WTC11 (cell line): ENCODE measurements around the gene OR6J1. TPM values are rescaled to one million over a fixed set of nuclear protein-coding genes. Genes with fewer than 3 reads are reported as not detected.

ENCODE experiments used
- ATAC-seq: fragments of 200-7000 bp; cut with Tn5 transposase; 2 replicates; pipeline ENCODE4 v1.10.0; 2021; ENCODE audit warnings: mild to moderate bottlenecking, moderate library complexity
- CTCF ChIA-PET: fragments of 300-600 bp; sonication (Branson Sonifier 250); formaldehyde crosslinking; loops from one replicate; lab custom pipeline; 2021; ENCODE audit warnings: antibody characterized with exemption; lab: Charles Lee
- POLR2A ChIA-PET: fragments of 350-600 bp; sonication (Branson Sonifier 250); formaldehyde crosslinking; loops from one replicate; lab custom pipeline; 2021; ENCODE audit warnings: antibody characterized with exemption; lab: Charles Lee
- DNase-seq: peaks from one replicate; pipeline ENCODE4 v3.0.0; 2021; ENCODE audit warnings: low spot score
- H3K27ac Mint-ChIP-seq: 2 replicates; pipeline ENCODE4 v1.8.0; 2021; ENCODE audit warnings: mixed read lengths
- H3K27me3 Mint-ChIP-seq: 2 replicates; pipeline ENCODE4 v1.8.0; 2021; ENCODE audit warnings: low read depth, mild to moderate bottlenecking, moderate library complexity, mixed read lengths
- H3K36me3 Mint-ChIP-seq: 2 replicates; pipeline ENCODE4 v1.8.0; 2021; ENCODE audit warnings: mixed read lengths
- H3K4me1 Mint-ChIP-seq: 2 replicates; pipeline ENCODE4 v1.8.0; 2022; ENCODE audit warnings: mixed read lengths
- H3K4me3 Mint-ChIP-seq: 2 replicates; pipeline ENCODE4 v1.8.0; 2021; ENCODE audit warnings: mild to moderate bottlenecking, moderate library complexity, mixed read lengths
- H3K9me3 Mint-ChIP-seq: 2 replicates; pipeline ENCODE4 v1.8.0; 2021; ENCODE audit warnings: mixed read lengths
- AR ChIP-seq: fragments of 250-450 bp; sonication (Bioruptor Pico); IDR thresholded peaks from 2 replicates; pipeline ENCODE4 v1.9.0; 2021; ENCODE audit warnings: mild to moderate bottlenecking
- ARID4B ChIP-seq: sonication (generic); formaldehyde crosslinking; IDR thresholded peaks from 2 replicates; pipeline ENCODE4 v1.8.0; 2023; ENCODE audit warnings: missing genetic modification reagents, mild to moderate bottlenecking, borderline replicate concordance
- E2F5 ChIP-seq: sonication (generic); formaldehyde crosslinking; IDR thresholded peaks from 2 replicates; pipeline ENCODE4 v1.8.1; 2022; ENCODE audit warnings: mild to moderate bottlenecking, moderate library complexity, missing genetic modification reagents
- GABPB1 ChIP-seq: sonication (generic); formaldehyde crosslinking; IDR thresholded peaks from 2 replicates; pipeline ENCODE4 v1.8.1; 2023; ENCODE audit warnings: mild to moderate bottlenecking, missing genetic modification reagents
- HMGXB4 ChIP-seq: sonication (generic); formaldehyde crosslinking; IDR thresholded peaks from 2 replicates; pipeline ENCODE4 v1.8.1; 2023; ENCODE audit warnings: mild to moderate bottlenecking, moderate library complexity, missing genetic modification reagents
- JAZF1 ChIP-seq: fragments of 250-450 bp; sonication (Bioruptor Pico); IDR thresholded peaks from 2 replicates; pipeline ENCODE4 v1.9.0; 2021; ENCODE audit warnings: moderate library complexity, mild to moderate bottlenecking, inconsistent platforms
- MAX ChIP-seq: sonication (generic); formaldehyde crosslinking; IDR thresholded peaks from 2 replicates; pipeline ENCODE4 v1.8.0; 2022; ENCODE audit warnings: mild to moderate bottlenecking, missing genetic modification reagents
- NFE2L1 ChIP-seq: sonication (generic); formaldehyde crosslinking; IDR thresholded peaks from 2 replicates; pipeline ENCODE4 v1.8.1; 2023; ENCODE audit warnings: missing genetic modification reagents
- OVOL2 ChIP-seq: fragments of 250-450 bp; sonication (Bioruptor Pico); IDR thresholded peaks from 2 replicates; pipeline ENCODE4 v1.9.0; 2021; ENCODE audit warnings: mild to moderate bottlenecking, borderline replicate concordance
- PRDM15 ChIP-seq: sonication (generic); formaldehyde crosslinking; IDR thresholded peaks from 2 replicates; pipeline ENCODE4 v1.8.0; 2022; ENCODE audit warnings: missing genetic modification reagents
- PRRX2 ChIP-seq: fragments of 250-450 bp; sonication (Bioruptor Pico); IDR thresholded peaks from 2 replicates; pipeline ENCODE4 v1.8.0; 2021; ENCODE audit warnings: mild to moderate bottlenecking
- TEAD1 ChIP-seq: sonication (generic); formaldehyde crosslinking; IDR thresholded peaks from 2 replicates; pipeline ENCODE4 v1.8.0; 2022; ENCODE audit warnings: mild to moderate bottlenecking, missing genetic modification reagents
- TP53 ChIP-seq: sonication (generic); formaldehyde crosslinking; IDR thresholded peaks from 2 replicates; pipeline ENCODE4 v1.8.1; 2023; ENCODE audit warnings: mild to moderate bottlenecking, missing genetic modification reagents
- ZNF219 ChIP-seq: sonication (generic); formaldehyde crosslinking; IDR thresholded peaks from 2 replicates; pipeline ENCODE4 v1.8.0; 2023; ENCODE audit warnings: missing genetic modification reagents, mild to moderate bottlenecking, borderline replicate concordance
- ZNF232 ChIP-seq: sonication (generic); formaldehyde crosslinking; IDR thresholded peaks from 2 replicates; pipeline ENCODE4 v1.8.0; 2022; ENCODE audit warnings: mild to moderate bottlenecking, missing genetic modification reagents
- total RNA-seq: library from RNA; stranded (reverse); gene quantifications from 3 replicates; pipeline ENCODE4 v1.2.3, GENCODE V29; 2021

Gene OR6J1
- total RNA-seq, 1 experiment from 2014 or later, result not detected

- ATAC-seq, result peak; percentile 65
- peak overlapping the region; percentile 99 for H3K4me3 Mint-ChIP-seq
- no peaks in the 10 kb centered on the region for H3K27me3 Mint-ChIP-seq
- CTCF ChIA-PET, result interaction anchor here (0.7 to 10.2 kb wide), 9 partner anchors 9 to 273 kb away, joined by 3 to 117 read pairs (median 7); partner anchors contain the start of genes DAD1 and OXA1L
- TF ChIP-seq HMGXB4 (CRISPR knock-in tag) (0 out of 2 replicates have a peak, but pooled peaks have one; percentile 6), NFE2L1 (CRISPR knock-in tag) (0 out of 2 replicates have a peak, but pooled peaks have one; percentile 62), TP53 (no peak)
- TF ChIP-seq, all 79 proteins: peak for 2
- H3K27ac Mint-ChIP-seq, result peak overlapping the region; percentile 99
- DNase-seq, result no peak
- no peaks in the 10 kb centered on the region for H3K9me3 Mint-ChIP-seq
- H3K36me3 Mint-ChIP-seq, result peaks cover 24% of the 10 kb centered on the region
- peaks cover 24% of the 10 kb centered on the region for H3K4me1 Mint-ChIP-seq
- POLR2A ChIA-PET, result interaction anchor here (0.6 to 2.7 kb wide), 6 partner anchors 9 to 358 kb away, joined by 3 to 28 read pairs (median 4); partner anchors contain the start of genes DAD1, HAUS4 and OXA1L
Observed at GRCh38 chr14:22598896-22599244, 45.3 kb downstream of the OR6J1 start.

- Mint-ChIP-seq H3K9me3 (no peaks in the 10 kb centered on the region), H3K36me3 (peaks cover 18% of the 10 kb centered on the region), H3K27me3 (no peaks in the 10 kb centered on the region), H3K4me3 (peak within 1 kb of the TSS; percentile 99), H3K27ac (peak within 1 kb of the TSS; percentile 99), H3K4me1 (peaks cover 28% of the 10 kb centered on the region)
- ChIA-PET POLR2A (interaction anchor here (0.6 to 2.7 kb wide), 7 partner anchors 9 to 948 kb away, joined by 3 to 28 read pairs (median 4); partner anchors contain the start of genes DAD1, HAUS4 and OXA1L), CTCF (interaction anchor here (0.6 to 10.2 kb wide), 11 partner anchors 9 to 274 kb away, joined by 3 to 117 read pairs (median 6); partner anchors contain the start of genes DAD1 and OXA1L)
- peak; percentile 83 for DNase-seq
- ATAC-seq, result peak; percentile 86
- TF ChIP-seq TEAD1 (CRISPR knock-in tag), result no peak
- TF ChIP-seq E2F5 (CRISPR knock-in tag), result peak; percentile 66; the same call in 1 of the 2 replicates
- no peak for TF ChIP-seq JAZF1 (CRISPR knock-in tag)
- TF ChIP-seq PRRX2 (CRISPR knock-in tag), result no peak
- peak; percentile 66; the same call in 1 of the 2 replicates for TF ChIP-seq GABPB1
- TF ChIP-seq MAX (CRISPR knock-in tag), result 0 out of 2 replicates have a peak, but pooled peaks have one; percentile 44
- 0 out of 2 replicates have a peak, but pooled peaks have one; percentile 53 for TF ChIP-seq ZNF232 (CRISPR knock-in tag)
- peak; percentile 66; the same call in 1 of the 2 replicates for TF ChIP-seq PRDM15 (CRISPR knock-in tag)
- 0 out of 2 replicates have a peak, but pooled peaks have one; percentile 23 for TF ChIP-seq HMGXB4 (CRISPR knock-in tag)
- 0 out of 2 replicates have a peak, but pooled peaks have one; percentile 43 for TF ChIP-seq ZNF219 (CRISPR knock-in tag)
- no peak for TF ChIP-seq AR
- peak; percentile 70; the same call in 1 of the 2 replicates for TF ChIP-seq ARID4B (CRISPR knock-in tag)
- TF ChIP-seq OVOL2 (CRISPR knock-in tag), result no peak
Observed at GRCh38 chr14:22598099-22598895, 45.9 kb downstream of the OR6J1 start, which contains the start of gene ABHD4. ABHD4 (plus strand) TSS chr14:22598300; CDS start chr14:22598307, 7 bp downstream.
